GM18499 (cell line): ENCODE measurements around the gene LTO1.

Source experiments
- ATAC-seq: cut with Tn5 transposase; IDR thresholded peaks from one replicate; pipeline ENCODE4 v1.9.1; 2021; ENCODE audit warnings: moderate number of reproducible peaks; ENCODE audit not compliant: insufficient read depth, unreplicated experiment

Gene LTO1

GRCh38 chr11:69660001-69660500 lies 15.1 kb downstream of the LTO1 start:
- no peak for ATAC-seq

- ATAC-seq: no peak
Observed at GRCh38 chr11:69659591-69659990, 15.6 kb downstream of the LTO1 start.

GRCh38 chr11:69658626-69659450 lies 16.3 kb downstream of the LTO1 start:
- ATAC-seq: no peak

- ATAC-seq: no peak
Observed at GRCh38 chr11:69657911-69658625, 17.1 kb downstream of the LTO1 start.

- no peak for ATAC-seq
Observed at GRCh38 chr11:69657456-69657910, 17.7 kb downstream of the LTO1 start.

- no peak for ATAC-seq
Observed at GRCh38 chr11:69656536-69657455, 18.4 kb downstream of the LTO1 start.

- ATAC-seq: no peak
Observed at GRCh38 chr11:69655479-69656428, 19.4 kb downstream of the LTO1 start.

GRCh38 chr11:69654660-69655478 lies 20.3 kb downstream of the LTO1 start:
- no peak for ATAC-seq

GRCh38 chr11:69654001-69654659 lies 21.0 kb downstream of the LTO1 start:
- no peak for ATAC-seq

GRCh38 chr11:69653406-69653960 lies 21.7 kb downstream of the LTO1 start:
- ATAC-seq: no peak

- ATAC-seq: no peak
Observed at GRCh38 chr11:69652999-69653398, 22.2 kb downstream of the LTO1 start.

- ATAC-seq: no peak
Observed at GRCh38 chr11:69651834-69652620, 23.1 kb downstream of the LTO1 start.

- no peak for ATAC-seq
Observed at GRCh38 chr11:69650832-69651344, 24.3 kb downstream of the LTO1 start.

GRCh38 chr11:69650081-69650831 lies 24.9 kb downstream of the LTO1 start:
- no peak for ATAC-seq

GRCh38 chr11:69649576-69649900 lies 25.6 kb downstream of the LTO1 start:
- no peak for ATAC-seq
